ENCODE data around the gene AIPL1. TPM values are rescaled to one million over a fixed set of nuclear protein-coding genes. Genes with fewer than 3 reads are reported as not detected.

The AIPL1 gene
- total RNA-seq, 1 donor from 2014 or later = not detected

DNA sequence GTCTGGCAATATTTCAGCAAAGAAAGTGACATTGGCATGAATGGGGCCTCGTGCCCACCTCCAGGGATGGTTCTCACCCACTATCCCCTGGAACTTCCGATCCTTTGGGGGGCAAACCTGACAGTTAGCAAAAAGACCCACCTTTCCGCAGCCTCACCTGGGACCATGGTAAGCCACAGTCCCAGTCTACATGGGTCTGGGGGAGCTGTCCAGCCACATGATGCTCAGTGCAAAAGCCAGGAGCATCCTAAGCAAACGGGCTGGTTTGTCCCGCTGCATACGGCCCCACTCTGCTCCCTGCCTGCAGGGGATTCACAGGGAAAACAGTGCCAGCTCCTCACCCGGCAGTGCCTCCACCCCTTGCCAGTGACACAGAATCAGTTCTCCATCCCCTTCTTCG lies 19.3 kb downstream of the AIPL1 start:
- TF ChIP-seq, protein P1, sequence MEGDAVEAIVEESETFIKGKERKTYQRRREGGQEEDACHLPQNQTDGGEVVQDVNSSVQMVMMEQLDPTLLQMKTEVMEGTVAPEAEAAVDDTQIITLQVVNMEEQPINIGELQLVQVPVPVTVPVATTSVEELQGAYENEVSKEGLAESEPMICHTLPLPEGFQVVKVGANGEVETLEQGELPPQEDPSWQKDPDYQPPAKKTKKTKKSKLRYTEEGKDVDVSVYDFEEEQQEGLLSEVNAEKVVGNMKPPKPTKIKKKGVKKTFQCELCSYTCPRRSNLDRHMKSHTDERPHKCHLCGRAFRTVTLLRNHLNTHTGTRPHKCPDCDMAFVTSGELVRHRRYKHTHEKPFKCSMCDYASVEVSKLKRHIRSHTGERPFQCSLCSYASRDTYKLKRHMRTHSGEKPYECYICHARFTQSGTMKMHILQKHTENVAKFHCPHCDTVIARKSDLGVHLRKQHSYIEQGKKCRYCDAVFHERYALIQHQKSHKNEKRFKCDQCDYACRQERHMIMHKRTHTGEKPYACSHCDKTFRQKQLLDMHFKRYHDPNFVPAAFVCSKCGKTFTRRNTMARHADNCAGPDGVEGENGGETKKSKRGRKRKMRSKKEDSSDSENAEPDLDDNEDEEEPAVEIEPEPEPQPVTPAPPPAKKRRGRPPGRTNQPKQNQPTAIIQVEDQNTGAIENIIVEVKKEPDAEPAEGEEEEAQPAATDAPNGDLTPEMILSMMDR (conservative IDR thresholded peaks at IDR 0.05; ENCODE audit: low read depth, low read length) = no peak
- no peak overlapping the region for H3K4me3 ChIP-seq (ENCODE audit: low read depth, low read length)
- DNase-seq (ENCODE audit: low read depth) = no peak

DNA sequence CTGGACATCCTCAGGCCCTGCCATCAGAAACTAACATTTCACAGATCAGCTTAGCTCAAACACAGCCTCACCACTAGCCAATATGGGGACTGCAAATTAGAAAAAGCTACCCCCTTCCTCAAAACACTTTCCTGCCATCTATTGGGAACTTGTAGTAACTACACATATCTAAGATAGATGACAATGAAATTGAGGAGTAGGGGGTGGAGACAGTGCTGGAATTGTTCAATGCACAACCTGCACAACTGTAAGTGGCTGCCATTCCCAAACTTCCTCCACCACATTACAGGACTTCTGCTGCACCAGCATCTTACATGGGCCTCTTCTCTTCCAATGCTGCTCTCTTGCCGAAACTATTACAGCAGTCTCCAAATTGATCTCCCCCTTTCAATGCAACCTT lies 21.9 kb downstream of the AIPL1 start:
- TF ChIP-seq, protein P1 (conservative IDR thresholded peaks at IDR 0.05; ENCODE audit: low read depth, low read length) = peak; percentile 65
- H3K4me3 ChIP-seq (ENCODE audit: low read depth, low read length) = no peak overlapping the region
- no peak for DNase-seq (ENCODE audit: low read depth)

DNA sequence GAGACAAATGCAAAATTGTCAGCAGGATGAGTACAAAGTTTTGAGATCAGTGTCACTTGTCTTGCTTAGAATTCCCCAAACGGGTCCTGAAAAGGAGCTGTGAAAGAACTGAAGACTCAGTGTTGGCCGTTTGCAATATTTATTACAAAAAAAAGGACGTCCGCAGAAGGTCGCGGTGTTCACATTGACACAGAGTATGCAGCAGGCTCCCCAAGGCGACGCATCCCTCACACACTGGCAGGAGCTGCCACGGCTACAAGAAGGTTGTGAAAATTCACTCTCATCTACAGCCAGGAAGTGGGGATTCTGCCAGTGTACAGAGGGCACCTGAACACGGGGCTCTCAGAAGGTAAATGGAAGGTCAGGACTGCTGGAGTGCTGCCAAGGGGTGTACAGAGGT lies 26.2 kb downstream of the AIPL1 start:
- H3K4me3 ChIP-seq (ENCODE audit: low read depth, low read length) = no peak overlapping the region
- no peak for DNase-seq (ENCODE audit: low read depth)
- TF ChIP-seq, protein P1 (conservative IDR thresholded peaks at IDR 0.05; ENCODE audit: low read depth, low read length) = no peak

DNA sequence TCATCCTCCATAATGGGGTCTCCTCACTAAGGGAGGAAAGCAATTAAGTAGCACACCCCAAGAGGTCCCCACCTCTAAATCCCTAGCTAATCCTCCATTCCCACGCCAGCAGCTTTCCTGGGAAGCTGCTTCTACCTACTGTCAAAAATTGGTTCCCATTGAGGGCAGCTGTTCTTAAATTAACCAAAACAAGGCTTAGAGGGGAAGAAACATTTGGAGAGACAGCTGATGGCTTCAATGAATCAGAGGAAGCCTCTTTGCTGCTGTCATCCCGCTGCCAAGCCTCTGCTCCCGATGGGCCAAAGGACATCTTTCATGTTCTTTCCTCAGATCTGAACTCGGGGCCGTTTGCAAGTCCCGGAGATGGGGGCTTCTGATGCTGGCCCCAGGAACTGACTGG lies 26.6 kb downstream of the AIPL1 start:
- H3K4me3 ChIP-seq (ENCODE audit: low read depth, low read length) = no peak overlapping the region
- no peak for DNase-seq (ENCODE audit: low read depth)
- TF ChIP-seq, protein P1 (conservative IDR thresholded peaks at IDR 0.05; ENCODE audit: low read depth, low read length) = no peak

DNA sequence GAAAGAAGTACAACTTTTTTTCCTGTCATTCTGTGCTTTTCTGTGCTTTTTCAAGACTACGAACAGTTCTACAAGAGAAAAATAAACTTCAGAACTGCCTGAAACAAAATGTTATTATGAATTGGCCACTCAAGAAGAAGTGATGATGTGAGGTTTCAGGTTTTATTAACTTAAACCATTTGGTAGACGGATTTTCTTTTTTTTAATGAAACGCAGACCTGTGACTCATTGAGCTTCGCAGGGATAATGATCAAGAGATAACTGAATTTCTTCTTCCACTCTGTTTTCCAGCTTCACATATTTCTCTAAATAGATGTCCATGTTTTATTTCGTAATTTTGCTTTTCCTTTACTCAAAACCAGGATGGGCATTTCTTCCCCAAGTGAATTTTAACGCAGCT lies 32.7 kb downstream of the AIPL1 start:
- TF ChIP-seq, protein P1 (conservative IDR thresholded peaks at IDR 0.05; ENCODE audit: low read depth, low read length) = no peak
- no peak for DNase-seq (ENCODE audit: low read depth)
- H3K4me3 ChIP-seq (ENCODE audit: low read depth, low read length) = no peak overlapping the region

DNA sequence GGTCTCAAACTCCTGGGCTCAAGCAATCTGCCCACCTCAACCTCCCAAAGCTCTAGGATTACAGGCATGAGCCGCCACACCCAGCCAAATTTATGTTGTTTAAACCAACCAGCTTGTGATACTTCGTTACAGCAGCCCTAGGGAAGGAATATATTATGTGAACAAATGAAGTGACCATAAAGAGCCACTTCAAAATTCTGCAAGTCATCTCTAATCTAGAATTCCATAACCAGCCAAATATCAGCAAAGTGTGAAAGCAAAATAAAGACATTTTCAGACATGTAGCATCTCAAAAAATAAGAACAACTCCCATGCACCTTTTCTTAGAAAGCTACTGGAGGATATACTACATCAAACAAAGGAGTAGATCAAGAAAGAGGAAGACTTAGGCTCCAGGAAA lies 36.0 kb downstream of the AIPL1 start:
- TF ChIP-seq, protein P1 (conservative IDR thresholded peaks at IDR 0.05; ENCODE audit: low read depth, low read length) = no peak
- no peak overlapping the region for H3K4me3 ChIP-seq (ENCODE audit: low read depth, low read length)

DNA sequence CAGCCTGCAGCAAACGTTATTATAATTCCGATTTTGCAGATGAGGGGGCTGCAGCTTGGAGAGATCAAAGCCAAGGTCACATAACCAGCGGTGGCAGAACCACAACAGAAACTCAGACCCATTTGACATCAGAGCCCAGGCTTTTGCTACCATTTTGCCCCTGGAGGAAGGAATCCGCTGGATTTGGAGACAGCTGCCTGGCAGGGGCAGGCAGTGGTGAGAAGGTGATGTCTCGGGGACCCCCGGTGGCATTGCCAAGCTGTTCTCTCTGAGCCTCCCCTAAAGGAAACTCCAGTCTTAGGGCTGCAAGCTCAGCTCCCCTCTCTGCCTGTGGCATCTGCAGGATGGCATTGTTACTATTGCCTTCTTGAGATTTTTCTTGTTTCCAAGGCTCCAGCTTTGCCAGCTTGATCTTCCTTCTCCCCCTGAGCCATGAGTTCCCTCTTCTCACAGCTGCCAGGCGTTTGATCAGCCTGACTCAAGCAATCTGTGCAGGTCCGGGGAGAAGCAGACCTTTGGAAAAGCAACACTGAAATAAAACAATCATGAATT lies 40.8 kb downstream of the AIPL1 start:
- TF ChIP-seq, protein P1 (conservative IDR thresholded peaks at IDR 0.05; ENCODE audit: low read depth, low read length) = no peak
- no peak for DNase-seq (ENCODE audit: low read depth)

More for the DNA sequence above, 36.0 kb downstream of the AIPL1 start:
- DNase-seq (ENCODE audit: low read depth) = no peak

More for the DNA sequence above, 40.8 kb downstream of the AIPL1 start:
- H3K4me3 ChIP-seq (ENCODE audit: low read depth, low read length) = no peak overlapping the region
